ENCODE measurements around the gene NOC4L. TPM values are rescaled to one million over a fixed set of nuclear protein-coding genes. Genes with fewer than 3 reads are reported as not detected.

NOC4L gene
- polyA plus RNA-seq, 3 donors, result 7.3 to 18.0 (median 17.9) TPM

DNA sequence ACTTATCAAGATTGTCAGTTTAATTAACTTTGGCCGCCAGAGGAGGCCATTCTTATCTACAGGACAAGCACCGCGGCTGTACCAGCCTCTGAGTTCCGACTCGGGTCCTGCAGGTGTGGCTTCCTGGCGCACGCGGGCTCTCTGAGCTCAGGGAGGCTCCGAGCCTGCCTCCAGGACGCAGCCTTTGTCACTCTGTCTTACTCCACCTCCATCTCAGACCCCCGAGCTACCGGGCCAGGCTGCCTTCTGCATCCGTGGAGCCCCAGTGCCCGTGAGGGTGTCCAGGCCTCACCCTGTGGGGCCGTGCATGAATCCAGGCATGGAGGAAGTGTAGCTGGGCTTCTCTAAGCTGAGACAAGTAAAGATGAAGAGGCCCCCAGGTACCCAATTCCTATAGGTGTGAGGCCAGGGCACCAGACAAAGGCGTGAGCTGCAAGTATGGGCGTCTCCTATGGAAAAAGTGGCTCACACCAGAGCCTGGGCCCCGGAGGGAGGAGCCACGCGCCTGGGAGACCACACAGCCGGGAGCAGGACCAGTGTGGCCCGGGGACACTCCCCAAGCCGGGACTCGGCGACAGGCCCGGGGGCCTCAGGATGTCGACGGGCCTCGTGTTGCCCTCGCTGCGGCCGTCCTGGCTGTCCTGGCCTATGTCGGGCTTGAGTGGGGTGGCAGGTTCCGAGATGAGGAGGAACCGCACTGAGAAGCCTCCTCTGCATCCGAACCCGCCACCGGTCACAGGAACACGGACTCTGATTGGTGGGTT lies 42.8 kb downstream of the NOC4L start:
- peak overlapping the region; percentile 78 for H2AFZ ChIP-seq (ENCODE audit: insufficient read depth, low read depth, low read length, poor library complexity, severe bottlenecking)
- TF ChIP-seq, protein P1, sequence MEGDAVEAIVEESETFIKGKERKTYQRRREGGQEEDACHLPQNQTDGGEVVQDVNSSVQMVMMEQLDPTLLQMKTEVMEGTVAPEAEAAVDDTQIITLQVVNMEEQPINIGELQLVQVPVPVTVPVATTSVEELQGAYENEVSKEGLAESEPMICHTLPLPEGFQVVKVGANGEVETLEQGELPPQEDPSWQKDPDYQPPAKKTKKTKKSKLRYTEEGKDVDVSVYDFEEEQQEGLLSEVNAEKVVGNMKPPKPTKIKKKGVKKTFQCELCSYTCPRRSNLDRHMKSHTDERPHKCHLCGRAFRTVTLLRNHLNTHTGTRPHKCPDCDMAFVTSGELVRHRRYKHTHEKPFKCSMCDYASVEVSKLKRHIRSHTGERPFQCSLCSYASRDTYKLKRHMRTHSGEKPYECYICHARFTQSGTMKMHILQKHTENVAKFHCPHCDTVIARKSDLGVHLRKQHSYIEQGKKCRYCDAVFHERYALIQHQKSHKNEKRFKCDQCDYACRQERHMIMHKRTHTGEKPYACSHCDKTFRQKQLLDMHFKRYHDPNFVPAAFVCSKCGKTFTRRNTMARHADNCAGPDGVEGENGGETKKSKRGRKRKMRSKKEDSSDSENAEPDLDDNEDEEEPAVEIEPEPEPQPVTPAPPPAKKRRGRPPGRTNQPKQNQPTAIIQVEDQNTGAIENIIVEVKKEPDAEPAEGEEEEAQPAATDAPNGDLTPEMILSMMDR (IDR thresholded peaks at IDR 0.05), result no peak
- H3K9ac ChIP-seq (ENCODE audit: insufficient read depth, low read length, poor library complexity, severe bottlenecking), result no peak overlapping the region
- H3K4me3 ChIP-seq (replicated peaks in 1 of 3; ENCODE audit: low read depth in 2 of 3, low read length in 3 of 3), result peak overlapping the region in 1 of 3 experiments; percentile 64
- peaks cover 0 to 25% (median 8%) of the 10 kb centered on the region in 7 donors for H3K9me3 Mint-ChIP-seq
- intact Hi-C loops (cut with micrococcal nuclease), result no loop called here
- 73% methylated on average over 34 of the region's 39 CpGs for WGBS (ENCODE audit: insufficient coverage)
- H3K27me3 Mint-ChIP-seq (ENCODE audit: low read depth in 3 of 3), result peaks cover 16 to 76% (median 46%) of the 10 kb centered on the region in 3 donors
- H3K36me3 ChIP-seq (replicated peaks in 1 of 2; ENCODE audit: control insufficient read depth in 1 of 2, insufficient read depth in 2 of 2, low read length in 2 of 2), result no peaks in the 10 kb centered on the region
- no peak for DNase-seq
- H3K4me2 ChIP-seq (replicated peaks; ENCODE audit: extremely low read depth, low read length, poor library complexity, severe bottlenecking), result peak overlapping the region; percentile 84
- H3K27ac Mint-ChIP-seq, result peak overlapping the region in 1 of 7 donors; percentile 78
- peaks cover 32 to 40% of the 10 kb centered on the region in 2 donors for H3K4me1 ChIP-seq (ENCODE audit: control insufficient read depth in 1 of 2, insufficient read depth in 2 of 2, low read length in 2 of 2)
- H3K4me3 Mint-ChIP-seq, result peak overlapping the region; percentile 82 to 94
- H3K4me1 Mint-ChIP-seq, result peaks cover 29% of the 10 kb centered on the region
- H4K20me1 ChIP-seq (ENCODE audit: insufficient read depth, low read length), result no peaks in the 10 kb centered on the region
- no peak overlapping the region for H3K27ac ChIP-seq (ENCODE audit: low read depth in 1 of 2, low read length in 2 of 2)
- H3K79me2 ChIP-seq (ENCODE audit: insufficient read depth, low read length), result no peaks in the 10 kb centered on the region
- peaks cover 0 to 58% of the 10 kb centered on the region in 2 donors for H3K27me3 ChIP-seq (ENCODE audit: control insufficient read depth in 2 of 2, insufficient read depth in 2 of 2, low read length in 2 of 2)
- H3K36me3 Mint-ChIP-seq, result peaks cover 4 to 5% of the 10 kb centered on the region in 2 donors
- peaks cover 0 to under 1% of the 10 kb centered on the region in 2 donors for H3K9me3 ChIP-seq (replicated peaks in 1 of 2; ENCODE audit: control insufficient read depth in 1 of 2, insufficient read depth in 1 of 2, low read length in 2 of 2)

DNA sequence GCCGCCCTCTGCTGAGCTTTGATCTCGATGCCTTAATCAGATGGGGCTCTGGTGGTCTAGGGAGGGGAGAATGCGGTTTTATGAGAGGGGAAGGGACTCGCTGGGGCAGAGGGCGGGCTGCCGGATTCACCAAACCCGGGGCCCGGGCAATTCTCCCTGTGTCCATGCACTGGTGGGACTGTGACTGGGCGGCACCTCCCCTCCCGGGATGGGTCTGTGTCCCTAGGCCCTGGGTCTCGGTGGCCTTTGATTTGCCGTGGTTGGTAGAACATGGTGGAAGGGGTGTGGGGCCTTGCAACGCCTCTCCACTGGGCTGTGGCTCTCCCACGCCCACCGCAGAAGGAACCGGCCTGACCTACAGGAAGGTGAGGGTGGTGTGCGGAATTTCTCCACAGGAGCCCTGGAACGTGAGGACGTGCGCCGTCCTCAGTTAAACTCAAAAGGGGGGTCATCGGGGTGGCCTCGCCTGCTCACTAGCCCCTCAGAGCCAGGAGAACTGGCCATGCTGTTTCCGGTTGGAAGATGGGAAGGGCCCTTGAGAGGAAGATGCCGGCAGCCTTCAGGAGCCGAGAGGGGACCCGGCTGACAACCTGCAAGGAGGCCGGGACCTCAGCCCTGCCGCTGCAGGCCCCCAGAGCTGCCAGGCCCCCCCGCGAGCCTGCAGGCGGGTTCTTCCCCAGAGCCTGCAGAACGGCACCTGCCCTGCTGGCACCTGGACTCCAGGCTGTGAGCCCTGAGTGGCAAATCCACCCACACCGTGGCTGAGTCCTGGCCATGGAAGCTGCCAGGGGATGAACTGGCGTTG lies 43.6 kb downstream of the NOC4L start:
- TF ChIP-seq, protein P1 (IDR thresholded peaks at IDR 0.05), result no peak
- Mint-ChIP-seq H3K4me1 (peaks cover 29% of the 10 kb centered on the region), H3K27ac (peak overlapping the region in 1 of 7 donors; percentile 57), H3K4me3 (peak overlapping the region; percentile 45 to 55), H3K9me3 (peaks cover 2 to 29% (median 12%) of the 10 kb centered on the region in 7 donors), H3K27me3 (ENCODE audit: low read depth in 3 of 3) (peaks cover 13 to 75% (median 46%) of the 10 kb centered on the region in 3 donors), H3K36me3 (peaks cover 4 to 5% of the 10 kb centered on the region in 2 donors)
- H2AFZ ChIP-seq (ENCODE audit: insufficient read depth, low read depth, low read length, poor library complexity, severe bottlenecking), result no peak overlapping the region
- intact Hi-C loops (cut with micrococcal nuclease), result no loop called here
- peaks cover 32 to 40% of the 10 kb centered on the region in 2 donors for H3K4me1 ChIP-seq (ENCODE audit: control insufficient read depth in 1 of 2, insufficient read depth in 2 of 2, low read length in 2 of 2)
- H3K36me3 ChIP-seq (replicated peaks in 1 of 2; ENCODE audit: control insufficient read depth in 1 of 2, insufficient read depth in 2 of 2, low read length in 2 of 2), result no peaks in the 10 kb centered on the region
- H3K4me3 ChIP-seq (replicated peaks in 1 of 3; ENCODE audit: low read depth in 2 of 3, low read length in 3 of 3), result no peak overlapping the region
- no peaks in the 10 kb centered on the region for H4K20me1 ChIP-seq (ENCODE audit: insufficient read depth, low read length)
- H3K27ac ChIP-seq (ENCODE audit: low read depth in 1 of 2, low read length in 2 of 2), result no peak overlapping the region
- peaks cover 0 to 59% of the 10 kb centered on the region in 2 donors for H3K27me3 ChIP-seq (ENCODE audit: control insufficient read depth in 2 of 2, insufficient read depth in 2 of 2, low read length in 2 of 2)
- peaks cover 0 to 9% of the 10 kb centered on the region in 2 donors for H3K9me3 ChIP-seq (replicated peaks in 1 of 2; ENCODE audit: control insufficient read depth in 1 of 2, insufficient read depth in 1 of 2, low read length in 2 of 2)
- no peak overlapping the region for H3K9ac ChIP-seq (ENCODE audit: insufficient read depth, low read length, poor library complexity, severe bottlenecking)
- H3K79me2 ChIP-seq (ENCODE audit: insufficient read depth, low read length), result no peaks in the 10 kb centered on the region
- DNase-seq, result no peak
- no peak overlapping the region for H3K4me2 ChIP-seq (replicated peaks; ENCODE audit: extremely low read depth, low read length, poor library complexity, severe bottlenecking)
- 97% methylated on average over 33 of the region's 35 CpGs for WGBS (ENCODE audit: insufficient coverage)

Measured in CD14-positive monocyte (primary cell).